HEK293 (cell line): ENCODE measurements around the gene SPTLC2.
"Not testable (repeated sequence)": the region's sequence is repeated elsewhere in the genome, so short reads cannot be mapped to it uniquely, and the experiment has no call there.

ENCODE experiments used
- GLI4 ChIP-seq: fragments of 450-650 bp; formaldehyde crosslinking; IDR thresholded peaks from 2 replicates; pipeline ENCODE4 v1.5.1; 2016; ENCODE audit warnings: missing biosample characterization, missing genetic modification characterization
- ZBTB8A ChIP-seq: fragments of 450-650 bp; formaldehyde crosslinking; IDR thresholded peaks from 2 replicates; pipeline ENCODE4 v1.5.1; 2016; ENCODE audit warnings: missing biosample characterization, missing genetic modification characterization
- ZFP41 ChIP-seq: fragments of 450-650 bp; formaldehyde crosslinking; IDR thresholded peaks from 2 replicates; pipeline ENCODE4 v1.5.1; 2016; ENCODE audit warnings: missing biosample characterization, missing genetic modification characterization, borderline replicate concordance
- ZNF138 ChIP-seq: fragments of 450-650 bp; formaldehyde crosslinking; IDR thresholded peaks from 2 replicates; pipeline ENCODE4 v1.5.1; 2016; ENCODE audit warnings: missing biosample characterization, missing genetic modification characterization, borderline replicate concordance
- ZNF274 ChIP-seq, 2 experiments: fragments of 200-500 bp in 1 of 2; fragments of 450-650 bp in 1 of 2; sonication (Bioruptor generic) in 1 of 2; formaldehyde crosslinking in 1 of 2; IDR thresholded peaks; 2 replicates each; pipeline versions ENCODE4 v1.5.1 to v1.6.1; 2014 to 2016; ENCODE audit warnings: borderline replicate concordance in 1 of 2, inconsistent platforms in 1 of 2, low read length in 1 of 2, missing biosample characterization in 1 of 2, missing genetic modification characterization in 1 of 2
- ZNF560 ChIP-seq: fragments of 450-650 bp; formaldehyde crosslinking; IDR thresholded peaks from 2 replicates; pipeline ENCODE4 v1.5.1; 2017; ENCODE audit warnings: missing biosample characterization, missing genetic modification characterization, borderline replicate concordance
- TF ChIP-seq, protein P1 (sequence below): fragments of 450-650 bp; formaldehyde crosslinking; IDR thresholded peaks from 2 replicates; pipeline ENCODE4 v1.5.1; 2016; ENCODE audit warnings: missing biosample characterization, missing genetic modification characterization
- TF ChIP-seq, protein P2 (sequence below): fragments of 450-650 bp; formaldehyde crosslinking; IDR thresholded peaks from 2 replicates; pipeline ENCODE4 v1.5.1; 2017; ENCODE audit warnings: missing biosample characterization, missing genetic modification characterization
- TF ChIP-seq, protein P3 (sequence below): fragments of 450-650 bp; formaldehyde crosslinking; IDR thresholded peaks from 2 replicates; pipeline ENCODE4 v1.5.1; 2016; ENCODE audit warnings: missing biosample characterization, missing genetic modification characterization
- TF ChIP-seq, protein P4 (sequence below): fragments of 450-650 bp; formaldehyde crosslinking; IDR thresholded peaks from 2 replicates; pipeline ENCODE4 v1.5.1; 2016; ENCODE audit warnings: missing biosample characterization, missing genetic modification characterization, borderline replicate concordance
- TF ChIP-seq, protein P5 (sequence below): fragments of 450-650 bp; IDR thresholded peaks from 2 replicates; pipeline ENCODE4 v1.5.1; 2018; ENCODE audit warnings: missing biosample characterization, missing genetic modification characterization

DNA sequence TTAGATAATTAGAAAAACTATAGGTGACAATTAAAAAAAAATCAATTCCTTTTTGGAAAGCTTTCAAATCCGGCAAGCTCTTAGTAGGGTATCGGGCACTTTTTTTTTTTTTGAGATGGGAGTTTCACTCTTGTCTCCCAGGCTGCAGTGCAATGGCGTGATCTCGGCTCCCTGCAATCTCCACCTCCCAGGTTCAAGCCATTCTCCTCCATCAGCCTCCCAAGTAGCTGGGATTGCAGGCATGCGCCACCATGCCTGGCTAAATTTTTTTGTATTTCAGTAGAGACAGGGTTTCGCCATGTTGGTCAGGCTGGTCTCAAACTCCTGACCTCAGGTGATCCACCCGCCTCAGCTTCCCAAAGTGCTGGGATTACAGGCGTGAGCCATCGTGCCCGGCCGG is 71.3 kb downstream of the SPTLC2 start:
- TF ChIP-seq, protein P1, sequence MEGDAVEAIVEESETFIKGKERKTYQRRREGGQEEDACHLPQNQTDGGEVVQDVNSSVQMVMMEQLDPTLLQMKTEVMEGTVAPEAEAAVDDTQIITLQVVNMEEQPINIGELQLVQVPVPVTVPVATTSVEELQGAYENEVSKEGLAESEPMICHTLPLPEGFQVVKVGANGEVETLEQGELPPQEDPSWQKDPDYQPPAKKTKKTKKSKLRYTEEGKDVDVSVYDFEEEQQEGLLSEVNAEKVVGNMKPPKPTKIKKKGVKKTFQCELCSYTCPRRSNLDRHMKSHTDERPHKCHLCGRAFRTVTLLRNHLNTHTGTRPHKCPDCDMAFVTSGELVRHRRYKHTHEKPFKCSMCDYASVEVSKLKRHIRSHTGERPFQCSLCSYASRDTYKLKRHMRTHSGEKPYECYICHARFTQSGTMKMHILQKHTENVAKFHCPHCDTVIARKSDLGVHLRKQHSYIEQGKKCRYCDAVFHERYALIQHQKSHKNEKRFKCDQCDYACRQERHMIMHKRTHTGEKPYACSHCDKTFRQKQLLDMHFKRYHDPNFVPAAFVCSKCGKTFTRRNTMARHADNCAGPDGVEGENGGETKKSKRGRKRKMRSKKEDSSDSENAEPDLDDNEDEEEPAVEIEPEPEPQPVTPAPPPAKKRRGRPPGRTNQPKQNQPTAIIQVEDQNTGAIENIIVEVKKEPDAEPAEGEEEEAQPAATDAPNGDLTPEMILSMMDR, result not testable (repeated sequence)
- not testable (repeated sequence) for TF ChIP-seq ZNF274 (IDR thresholded peaks at IDR 0.05; ENCODE audit: low read length); ZNF274 (tag by site-specific recombination; IDR thresholded peaks at IDR 0.05; ENCODE audit: borderline replicate concordance); ZNF138 (tag by site-specific recombination); ZNF560; GLI4 (tag by site-specific recombination); ZFP41 (tag by site-specific recombination); ZBTB8A (tag by site-specific recombination)
- TF ChIP-seq, protein P2, sequence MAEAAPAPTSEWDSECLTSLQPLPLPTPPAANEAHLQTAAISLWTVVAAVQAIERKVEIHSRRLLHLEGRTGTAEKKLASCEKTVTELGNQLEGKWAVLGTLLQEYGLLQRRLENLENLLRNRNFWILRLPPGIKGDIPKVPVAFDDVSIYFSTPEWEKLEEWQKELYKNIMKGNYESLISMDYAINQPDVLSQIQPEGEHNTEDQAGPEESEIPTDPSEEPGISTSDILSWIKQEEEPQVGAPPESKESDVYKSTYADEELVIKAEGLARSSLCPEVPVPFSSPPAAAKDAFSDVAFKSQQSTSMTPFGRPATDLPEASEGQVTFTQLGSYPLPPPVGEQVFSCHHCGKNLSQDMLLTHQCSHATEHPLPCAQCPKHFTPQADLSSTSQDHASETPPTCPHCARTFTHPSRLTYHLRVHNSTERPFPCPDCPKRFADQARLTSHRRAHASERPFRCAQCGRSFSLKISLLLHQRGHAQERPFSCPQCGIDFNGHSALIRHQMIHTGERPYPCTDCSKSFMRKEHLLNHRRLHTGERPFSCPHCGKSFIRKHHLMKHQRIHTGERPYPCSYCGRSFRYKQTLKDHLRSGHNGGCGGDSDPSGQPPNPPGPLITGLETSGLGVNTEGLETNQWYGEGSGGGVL (tag by site-specific recombination), result not testable (repeated sequence)
- TF ChIP-seq, protein P3, sequence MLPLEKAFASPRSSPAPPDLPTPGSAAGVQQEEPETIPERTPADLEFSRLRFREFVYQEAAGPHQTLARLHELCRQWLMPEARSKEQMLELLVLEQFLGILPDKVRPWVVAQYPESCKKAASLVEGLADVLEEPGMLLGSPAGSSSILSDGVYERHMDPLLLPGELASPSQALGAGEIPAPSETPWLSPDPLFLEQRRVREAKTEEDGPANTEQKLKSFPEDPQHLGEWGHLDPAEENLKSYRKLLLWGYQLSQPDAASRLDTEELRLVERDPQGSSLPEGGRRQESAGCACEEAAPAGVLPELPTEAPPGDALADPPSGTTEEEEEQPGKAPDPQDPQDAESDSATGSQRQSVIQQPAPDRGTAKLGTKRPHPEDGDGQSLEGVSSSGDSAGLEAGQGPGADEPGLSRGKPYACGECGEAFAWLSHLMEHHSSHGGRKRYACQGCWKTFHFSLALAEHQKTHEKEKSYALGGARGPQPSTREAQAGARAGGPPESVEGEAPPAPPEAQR (tag by site-specific recombination), result not testable (repeated sequence)
- TF ChIP-seq, protein P4, sequence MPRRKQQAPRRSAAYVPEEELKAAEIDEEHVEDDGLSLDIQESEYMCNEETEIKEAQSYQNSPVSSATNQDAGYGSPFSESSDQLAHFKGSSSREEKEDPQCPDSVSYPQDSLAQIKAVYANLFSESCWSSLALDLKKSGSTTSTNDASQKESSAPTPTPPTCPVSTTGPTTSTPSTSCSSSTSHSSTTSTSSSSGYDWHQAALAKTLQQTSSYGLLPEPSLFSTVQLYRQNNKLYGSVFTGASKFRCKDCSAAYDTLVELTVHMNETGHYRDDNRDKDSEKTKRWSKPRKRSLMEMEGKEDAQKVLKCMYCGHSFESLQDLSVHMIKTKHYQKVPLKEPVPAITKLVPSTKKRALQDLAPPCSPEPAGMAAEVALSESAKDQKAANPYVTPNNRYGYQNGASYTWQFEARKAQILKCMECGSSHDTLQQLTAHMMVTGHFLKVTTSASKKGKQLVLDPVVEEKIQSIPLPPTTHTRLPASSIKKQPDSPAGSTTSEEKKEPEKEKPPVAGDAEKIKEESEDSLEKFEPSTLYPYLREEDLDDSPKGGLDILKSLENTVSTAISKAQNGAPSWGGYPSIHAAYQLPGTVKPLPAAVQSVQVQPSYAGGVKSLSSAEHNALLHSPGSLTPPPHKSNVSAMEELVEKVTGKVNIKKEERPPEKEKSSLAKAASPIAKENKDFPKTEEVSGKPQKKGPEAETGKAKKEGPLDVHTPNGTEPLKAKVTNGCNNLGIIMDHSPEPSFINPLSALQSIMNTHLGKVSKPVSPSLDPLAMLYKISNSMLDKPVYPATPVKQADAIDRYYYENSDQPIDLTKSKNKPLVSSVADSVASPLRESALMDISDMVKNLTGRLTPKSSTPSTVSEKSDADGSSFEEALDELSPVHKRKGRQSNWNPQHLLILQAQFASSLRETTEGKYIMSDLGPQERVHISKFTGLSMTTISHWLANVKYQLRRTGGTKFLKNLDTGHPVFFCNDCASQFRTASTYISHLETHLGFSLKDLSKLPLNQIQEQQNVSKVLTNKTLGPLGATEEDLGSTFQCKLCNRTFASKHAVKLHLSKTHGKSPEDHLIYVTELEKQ (tag by site-specific recombination), result not testable (repeated sequence)
- TF ChIP-seq, protein P5, sequence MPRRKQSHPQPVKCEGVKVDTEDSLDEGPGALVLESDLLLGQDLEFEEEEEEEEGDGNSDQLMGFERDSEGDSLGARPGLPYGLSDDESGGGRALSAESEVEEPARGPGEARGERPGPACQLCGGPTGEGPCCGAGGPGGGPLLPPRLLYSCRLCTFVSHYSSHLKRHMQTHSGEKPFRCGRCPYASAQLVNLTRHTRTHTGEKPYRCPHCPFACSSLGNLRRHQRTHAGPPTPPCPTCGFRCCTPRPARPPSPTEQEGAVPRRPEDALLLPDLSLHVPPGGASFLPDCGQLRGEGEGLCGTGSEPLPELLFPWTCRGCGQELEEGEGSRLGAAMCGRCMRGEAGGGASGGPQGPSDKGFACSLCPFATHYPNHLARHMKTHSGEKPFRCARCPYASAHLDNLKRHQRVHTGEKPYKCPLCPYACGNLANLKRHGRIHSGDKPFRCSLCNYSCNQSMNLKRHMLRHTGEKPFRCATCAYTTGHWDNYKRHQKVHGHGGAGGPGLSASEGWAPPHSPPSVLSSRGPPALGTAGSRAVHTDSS (tag by site-specific recombination), result not testable (repeated sequence)
